Urinary bladder (tissue), 4 donors: ENCODE data around the gene PAPPA2. TPM values are rescaled to one million over a fixed set of nuclear protein-coding genes. Genes with fewer than 3 reads are reported as not detected.
"Not testable (repeated sequence)": the region's sequence is repeated elsewhere in the genome, so short reads cannot be mapped to it uniquely, and the experiment has no call there.

ENCODE experiments used
- DNase-seq: peaks from one replicate; pipeline ENCODE4 v3.0.0-alpha.2; 2015; ENCODE audit errors: extremely low spot score
- H3K27ac ChIP-seq: one replicate; pipeline ENCODE4 v1.5.1; 2013; ENCODE audit warnings: low read depth, mild to moderate bottlenecking, moderate library complexity
- H3K36me3 ChIP-seq: one replicate; pipeline ENCODE4 v1.6.1; 2013; ENCODE audit warnings: mild to moderate bottlenecking, moderate library complexity; ENCODE audit not compliant: insufficient read depth
- H3K4me1 ChIP-seq: one replicate; pipeline ENCODE4 v1.6.1; 2013; ENCODE audit warnings: mild to moderate bottlenecking, moderate library complexity; ENCODE audit not compliant: insufficient read depth
- H3K4me3 ChIP-seq: one replicate; pipeline ENCODE4 v1.5.1; 2013; ENCODE audit warnings: low read depth, low read length
- WGBS: extraction: QIAGEN DNeasy Blood & Tissue Kit; methylation state at CpG from one replicate; pipeline ENCODE4 v1.1.7; 2013; 5-methylcytosine and 5-hydroxymethylcytosine counted together
- polyA plus RNA-seq: library from polyadenylated mRNA; stranded (reverse); fragments of 200-250 nt; gene quantifications from one replicate; pipeline ENCODE4 v1.2.3, GENCODE V29; 2013
- total RNA-seq: library from RNA; depleted of rRNA; stranded (reverse); fragments of >200 nt; gene quantifications from one replicate; pipeline ENCODE4 v1.2.3, GENCODE V29; 2014
- donor health status: healthy with polysubstance abuse.
- donor health status: healthy.

The PAPPA2 gene, protein sequence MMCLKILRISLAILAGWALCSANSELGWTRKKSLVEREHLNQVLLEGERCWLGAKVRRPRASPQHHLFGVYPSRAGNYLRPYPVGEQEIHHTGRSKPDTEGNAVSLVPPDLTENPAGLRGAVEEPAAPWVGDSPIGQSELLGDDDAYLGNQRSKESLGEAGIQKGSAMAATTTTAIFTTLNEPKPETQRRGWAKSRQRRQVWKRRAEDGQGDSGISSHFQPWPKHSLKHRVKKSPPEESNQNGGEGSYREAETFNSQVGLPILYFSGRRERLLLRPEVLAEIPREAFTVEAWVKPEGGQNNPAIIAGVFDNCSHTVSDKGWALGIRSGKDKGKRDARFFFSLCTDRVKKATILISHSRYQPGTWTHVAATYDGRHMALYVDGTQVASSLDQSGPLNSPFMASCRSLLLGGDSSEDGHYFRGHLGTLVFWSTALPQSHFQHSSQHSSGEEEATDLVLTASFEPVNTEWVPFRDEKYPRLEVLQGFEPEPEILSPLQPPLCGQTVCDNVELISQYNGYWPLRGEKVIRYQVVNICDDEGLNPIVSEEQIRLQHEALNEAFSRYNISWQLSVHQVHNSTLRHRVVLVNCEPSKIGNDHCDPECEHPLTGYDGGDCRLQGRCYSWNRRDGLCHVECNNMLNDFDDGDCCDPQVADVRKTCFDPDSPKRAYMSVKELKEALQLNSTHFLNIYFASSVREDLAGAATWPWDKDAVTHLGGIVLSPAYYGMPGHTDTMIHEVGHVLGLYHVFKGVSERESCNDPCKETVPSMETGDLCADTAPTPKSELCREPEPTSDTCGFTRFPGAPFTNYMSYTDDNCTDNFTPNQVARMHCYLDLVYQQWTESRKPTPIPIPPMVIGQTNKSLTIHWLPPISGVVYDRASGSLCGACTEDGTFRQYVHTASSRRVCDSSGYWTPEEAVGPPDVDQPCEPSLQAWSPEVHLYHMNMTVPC (N-terminal part only)
- 4.6 TPM for total RNA-seq
- 0.54 TPM for polyA plus RNA-seq

DNA sequence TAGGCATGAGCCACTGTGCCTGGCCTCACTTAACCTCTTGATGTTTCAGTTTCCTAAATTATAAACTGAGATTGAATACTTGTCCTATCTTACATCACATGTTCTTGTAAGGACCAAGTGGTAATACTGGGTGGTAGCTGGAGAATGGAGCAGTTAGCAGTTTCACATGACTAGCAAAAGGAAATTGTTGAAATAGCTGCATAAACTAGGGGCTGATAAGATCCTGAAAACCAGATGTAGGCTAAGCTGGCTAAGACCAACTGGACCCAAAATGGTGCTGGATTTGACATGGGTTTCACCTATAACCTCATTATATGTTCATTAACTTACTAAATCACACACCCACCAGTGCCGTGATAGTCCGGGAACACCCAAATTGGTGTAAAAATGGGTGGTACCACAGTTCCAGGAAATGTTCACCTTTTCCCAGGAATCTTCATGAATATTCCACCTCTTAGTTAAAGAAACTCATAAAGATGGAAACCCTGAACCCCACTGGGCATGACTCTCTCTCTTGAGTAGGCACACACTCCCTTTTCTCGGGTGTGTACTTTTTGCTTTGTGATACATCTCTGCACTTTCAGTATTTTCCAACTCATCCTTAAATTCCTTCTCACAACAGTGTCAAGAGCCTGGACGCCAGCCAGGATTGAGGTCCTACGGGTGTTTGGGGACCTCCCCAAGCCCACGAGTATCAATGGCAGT, at the start of gene PAPPA2:
Gene PAPPA2 (plus strand): TSS at position 502 of the 705 bp plus-strand sequence. CDS start 93,148 bp downstream, outside the sequence.
- no peak for DNase-seq
- Histone ChIP-seq H3K36me3 (no peaks in the 10 kb centered on the region), H3K27ac (no peak within 1 kb of the TSS), H3K4me1 (no peaks in the 10 kb centered on the region), H3K4me3 (no peak within 1 kb of the TSS)
- WGBS, result 69% methylated on average over 6 of the region's 6 CpGs

DNA sequence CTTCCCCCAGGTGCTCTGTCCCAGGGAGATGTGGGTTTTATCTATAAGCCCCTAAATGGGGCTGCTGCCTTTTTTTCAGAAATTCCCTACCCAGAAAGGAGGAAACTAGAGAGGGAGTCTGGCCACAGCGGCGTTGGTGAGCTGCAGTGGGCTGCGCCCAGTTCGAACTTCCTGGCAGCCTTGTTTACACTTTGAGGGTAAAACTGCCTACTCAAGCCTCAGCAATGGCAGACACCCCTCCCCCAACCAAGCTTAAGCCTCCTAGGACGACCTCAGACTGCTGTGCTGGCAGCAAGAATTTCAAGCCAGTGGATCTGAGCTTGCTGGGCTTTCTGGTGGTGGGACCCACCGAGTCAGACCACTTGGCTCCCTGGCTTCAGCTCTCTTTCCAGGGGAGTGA, 46.2 kb upstream of the PAPPA2 start:
- WGBS, result 42% methylated on average over 6 of the region's 6 CpGs
- DNase-seq, result no peak
- no peak overlapping the region for H3K4me3 ChIP-seq
- no peaks in the 10 kb centered on the region for H3K36me3 ChIP-seq
- no peak overlapping the region for H3K27ac ChIP-seq
- H3K4me1 ChIP-seq, result no peaks in the 10 kb centered on the region

DNA sequence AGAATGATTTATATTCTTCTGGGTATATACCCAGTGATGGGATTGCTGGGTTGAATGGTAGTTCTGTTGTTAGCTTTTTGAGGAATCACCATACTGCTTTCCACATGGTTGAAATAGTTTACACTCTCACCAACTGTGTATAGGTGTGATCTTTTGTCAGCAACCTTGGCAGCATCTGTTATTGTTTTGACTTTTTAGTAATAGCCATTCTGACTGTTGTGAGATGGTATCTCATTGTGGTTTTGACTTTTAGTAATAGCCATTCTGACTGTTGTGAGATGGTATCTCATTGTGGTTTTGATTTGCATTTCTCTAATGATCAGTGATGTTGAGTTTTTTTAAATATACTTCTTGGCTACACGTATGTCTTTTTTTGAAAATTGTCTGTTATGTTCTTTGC, 43.4 kb upstream of the PAPPA2 start:
- WGBS, result 70% methylated on average over 1 of the region's 1 CpG
- H3K27ac ChIP-seq, H3K4me1 ChIP-seq, DNase-seq, H3K36me3 ChIP-seq, H3K4me3 ChIP-seq: not testable (repeated sequence)

DNA sequence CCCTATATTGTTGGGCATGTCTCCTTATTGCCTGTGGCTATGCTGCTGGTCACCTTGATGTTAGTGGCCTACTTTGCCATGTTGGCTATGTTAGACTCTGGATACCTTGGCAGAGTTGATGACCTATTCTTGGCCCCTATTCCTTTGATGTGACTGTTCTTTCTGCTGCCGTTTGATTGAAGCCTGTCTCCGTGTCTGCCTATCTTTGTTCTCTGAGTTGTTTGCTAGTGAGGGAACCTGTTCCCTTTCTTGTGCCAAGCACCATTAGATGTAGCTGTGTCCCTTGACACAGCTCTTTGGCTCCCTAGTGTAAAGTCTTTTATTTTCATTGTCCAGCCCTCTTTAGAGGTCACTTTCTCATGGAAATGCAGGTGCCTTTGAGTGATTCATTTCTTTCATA, 28.7 kb upstream of the PAPPA2 start:
- Histone ChIP-seq H3K4me1 (no peaks in the 10 kb centered on the region), H3K36me3 (no peaks in the 10 kb centered on the region), H3K4me3 (no peak overlapping the region), H3K27ac (no peak overlapping the region)
- 75% methylated on average over 2 of the region's 2 CpGs for WGBS
- no peak for DNase-seq

DNA sequence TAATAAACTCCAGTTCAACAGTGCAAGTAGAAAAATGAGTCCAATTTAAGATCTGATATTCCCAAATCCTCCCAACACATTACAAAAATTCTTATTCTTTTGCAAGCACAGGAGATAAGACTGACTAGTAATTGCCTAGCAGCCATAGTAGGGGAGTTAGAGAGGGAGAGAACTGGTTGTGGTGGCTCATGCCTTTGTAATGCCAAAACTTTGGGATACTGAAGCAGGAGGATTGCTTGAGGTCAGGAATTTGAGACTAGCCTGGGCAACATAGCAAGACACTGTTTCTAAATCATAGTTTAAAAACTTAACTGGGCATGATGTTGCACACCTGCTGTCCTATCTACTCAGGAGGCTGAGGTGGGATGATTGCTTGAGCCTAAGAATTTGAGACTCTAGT, 26.7 kb upstream of the PAPPA2 start:
- Histone ChIP-seq H3K36me3 (no peaks in the 10 kb centered on the region), H3K4me1 (no peaks in the 10 kb centered on the region), H3K4me3 (no peak overlapping the region), H3K27ac (no peak overlapping the region)
- no peak for DNase-seq

DNA sequence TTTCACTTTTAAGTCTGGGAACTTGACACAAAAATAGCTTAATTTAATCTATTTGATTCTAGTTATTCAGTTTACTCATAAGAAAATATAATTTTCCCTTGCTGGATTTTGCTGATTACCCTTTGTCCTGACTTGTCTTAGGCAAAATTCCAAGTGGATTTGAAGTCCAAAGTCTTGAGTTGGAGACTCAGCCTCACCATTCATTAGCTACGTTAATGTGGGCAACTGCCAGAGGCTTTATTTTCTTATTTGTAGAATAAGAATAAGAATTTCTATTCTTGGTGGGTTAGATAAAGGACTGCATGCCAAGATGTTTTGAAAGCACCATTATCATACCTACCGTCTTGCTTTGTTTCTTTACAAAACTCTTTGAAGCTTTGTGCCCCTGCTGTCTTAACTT, 22.8 kb upstream of the PAPPA2 start:
- H3K4me1 ChIP-seq, result no peaks in the 10 kb centered on the region
- H3K36me3 ChIP-seq, result no peaks in the 10 kb centered on the region
- 73% methylated on average over 2 of the region's 2 CpGs for WGBS
- no peak for DNase-seq
- H3K27ac ChIP-seq, result no peak overlapping the region
- no peak overlapping the region for H3K4me3 ChIP-seq

DNA sequence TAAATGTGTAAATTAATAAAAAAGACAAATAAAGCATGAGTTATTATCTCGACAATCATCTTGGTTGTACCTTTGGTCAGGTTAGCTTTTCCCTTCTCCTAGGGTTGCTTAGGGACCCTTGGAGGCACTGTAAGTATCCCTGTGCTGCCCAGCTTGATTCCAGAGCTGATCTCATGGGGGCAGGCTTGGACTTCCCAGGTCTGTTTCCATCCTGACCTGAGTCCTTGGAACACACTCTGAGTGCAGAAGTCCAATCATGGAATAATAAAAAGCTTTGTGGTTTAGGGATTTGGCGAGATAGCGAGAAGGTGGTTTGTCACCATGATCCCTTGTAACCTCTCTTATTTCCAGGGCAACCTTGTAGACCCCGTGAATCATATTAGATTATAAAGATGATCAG, 18.7 kb upstream of the PAPPA2 start:
- DNase-seq, result no peak
- 75% methylated on average over 4 of the region's 4 CpGs for WGBS

DNA sequence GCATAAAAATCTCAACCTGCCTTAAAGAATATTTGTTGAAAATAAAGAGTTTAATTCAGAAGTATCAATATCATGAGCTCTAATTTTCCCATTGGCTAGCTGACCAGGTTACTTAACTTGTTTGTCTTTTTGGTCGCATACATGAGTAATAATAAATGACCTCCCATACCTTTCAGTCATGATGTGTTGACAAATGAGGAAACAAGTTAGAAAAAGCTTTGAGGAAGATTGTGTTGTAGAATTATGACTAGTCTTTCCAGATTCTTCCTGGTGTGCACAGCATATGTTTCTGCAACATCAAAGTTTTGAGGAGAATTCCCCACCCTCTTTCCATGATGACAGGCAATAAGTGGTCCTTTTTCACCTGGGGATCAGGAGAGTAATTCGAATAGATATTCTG, 17.6 kb upstream of the PAPPA2 start:
- H3K27ac ChIP-seq, result no peak overlapping the region
- no peak overlapping the region for H3K4me3 ChIP-seq

More for the DNA sequence above, 18.7 kb upstream of the PAPPA2 start:
- H3K4me1 ChIP-seq, result no peaks in the 10 kb centered on the region
- no peak overlapping the region for H3K4me3 ChIP-seq
- H3K27ac ChIP-seq, result no peak overlapping the region
- no peaks in the 10 kb centered on the region for H3K36me3 ChIP-seq

DNA sequence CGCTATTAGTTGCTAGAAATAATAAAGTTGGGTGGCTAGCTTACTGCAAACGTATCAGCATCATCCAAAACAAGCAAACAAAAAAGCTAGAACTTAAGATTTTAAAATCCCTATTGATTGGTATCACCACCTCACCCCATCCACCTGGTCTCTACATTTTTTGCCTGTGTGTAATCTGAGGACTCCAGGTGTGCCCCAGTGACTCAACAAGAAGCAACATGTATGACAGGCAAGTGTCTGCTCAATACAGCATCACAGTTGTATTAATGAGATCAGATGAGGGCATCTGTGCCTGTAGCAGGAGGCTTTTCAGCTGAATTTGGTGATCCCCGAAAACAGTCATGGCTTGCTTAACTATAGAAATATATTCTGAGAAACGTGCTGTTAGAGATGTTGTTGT, 14.6 kb upstream of the PAPPA2 start:
- Histone ChIP-seq H3K27ac (no peak overlapping the region), H3K4me3 (no peak overlapping the region), H3K4me1 (no peaks in the 10 kb centered on the region), H3K36me3 (no peaks in the 10 kb centered on the region)
- DNase-seq, result no peak
- WGBS, result 65% methylated on average over 4 of the region's 4 CpGs

More for the DNA sequence above, 17.6 kb upstream of the PAPPA2 start:
- Histone ChIP-seq H3K36me3 (no peaks in the 10 kb centered on the region), H3K4me1 (no peaks in the 10 kb centered on the region)
- DNase-seq, result no peak
- 72% methylated on average over 2 of the region's 2 CpGs for WGBS

DNA sequence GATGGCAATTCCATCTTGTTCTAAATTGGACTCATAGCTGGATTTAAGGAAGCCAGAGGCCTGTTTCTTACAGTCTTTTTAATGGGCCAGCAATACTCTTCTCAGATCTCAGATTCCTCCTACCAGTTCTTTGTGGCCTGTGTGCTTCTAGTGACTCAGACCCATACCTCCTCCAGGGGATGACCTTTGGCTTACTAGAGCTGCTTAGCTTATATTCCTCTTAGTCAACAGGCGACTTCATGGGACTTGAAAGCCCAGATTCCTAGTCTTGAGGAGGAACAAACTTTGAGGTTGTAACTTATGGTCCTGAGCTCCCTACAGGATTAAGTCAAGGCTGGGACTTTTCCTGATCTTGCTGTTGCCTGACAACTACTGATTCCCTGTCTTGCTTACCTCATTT, 12.4 kb upstream of the PAPPA2 start:
- no peak for DNase-seq
- no peak overlapping the region for H3K4me3 ChIP-seq
- 46% methylated on average over 1 of the region's 1 CpG for WGBS
- no peak overlapping the region for H3K27ac ChIP-seq
- H3K36me3 ChIP-seq, result no peaks in the 10 kb centered on the region
- no peaks in the 10 kb centered on the region for H3K4me1 ChIP-seq

DNA sequence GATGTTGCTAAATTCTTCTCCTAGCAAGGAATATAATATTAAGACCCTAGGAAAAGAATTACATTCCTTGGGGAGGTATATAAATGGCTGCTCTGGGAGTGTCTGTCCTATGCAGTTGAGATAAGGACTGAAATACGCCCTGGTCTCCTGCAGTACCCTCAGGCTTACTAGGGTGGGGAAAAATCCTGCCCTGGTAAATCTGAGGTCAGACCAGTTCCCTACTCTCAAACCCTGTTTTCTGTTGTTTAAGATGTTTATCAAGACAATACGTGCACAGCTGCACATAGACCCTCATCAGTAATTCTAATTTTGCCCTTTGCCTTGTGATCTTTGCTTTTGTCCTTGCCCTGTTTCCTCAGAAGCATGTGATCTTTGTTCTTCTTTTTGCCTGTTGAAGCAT, 11.2 kb upstream of the PAPPA2 start:
- DNase-seq, H3K27ac ChIP-seq, H3K4me3 ChIP-seq, H3K4me1 ChIP-seq, H3K36me3 ChIP-seq: not testable (repeated sequence)
- 85% methylated on average over 2 of the region's 2 CpGs for WGBS

DNA sequence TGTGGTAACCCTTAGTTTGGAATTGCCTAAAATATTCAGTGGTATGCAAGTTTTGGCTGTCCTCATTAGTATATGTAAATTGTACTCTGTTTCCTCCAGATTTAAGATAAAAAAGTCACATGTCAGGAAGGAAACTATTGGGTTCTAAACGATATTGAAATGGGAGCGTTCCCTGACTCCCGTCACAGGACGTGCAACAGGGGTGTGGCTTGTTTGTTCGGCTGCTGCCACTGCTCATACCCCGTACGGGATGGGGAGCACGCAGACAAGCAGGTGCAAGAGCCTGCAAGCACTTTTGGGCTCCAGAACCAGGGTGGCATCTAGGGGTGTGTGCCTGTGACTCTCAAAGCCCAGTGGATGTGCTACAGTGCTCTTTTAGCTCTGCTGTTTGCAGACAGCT, 6.2 kb upstream of the PAPPA2 start:
- Histone ChIP-seq H3K4me1 (no peaks in the 10 kb centered on the region), H3K4me3 (no peak overlapping the region), H3K27ac (no peak overlapping the region), H3K36me3 (no peaks in the 10 kb centered on the region)
- WGBS, result 74% methylated on average over 8 of the region's 8 CpGs
- DNase-seq, result no peak

DNA sequence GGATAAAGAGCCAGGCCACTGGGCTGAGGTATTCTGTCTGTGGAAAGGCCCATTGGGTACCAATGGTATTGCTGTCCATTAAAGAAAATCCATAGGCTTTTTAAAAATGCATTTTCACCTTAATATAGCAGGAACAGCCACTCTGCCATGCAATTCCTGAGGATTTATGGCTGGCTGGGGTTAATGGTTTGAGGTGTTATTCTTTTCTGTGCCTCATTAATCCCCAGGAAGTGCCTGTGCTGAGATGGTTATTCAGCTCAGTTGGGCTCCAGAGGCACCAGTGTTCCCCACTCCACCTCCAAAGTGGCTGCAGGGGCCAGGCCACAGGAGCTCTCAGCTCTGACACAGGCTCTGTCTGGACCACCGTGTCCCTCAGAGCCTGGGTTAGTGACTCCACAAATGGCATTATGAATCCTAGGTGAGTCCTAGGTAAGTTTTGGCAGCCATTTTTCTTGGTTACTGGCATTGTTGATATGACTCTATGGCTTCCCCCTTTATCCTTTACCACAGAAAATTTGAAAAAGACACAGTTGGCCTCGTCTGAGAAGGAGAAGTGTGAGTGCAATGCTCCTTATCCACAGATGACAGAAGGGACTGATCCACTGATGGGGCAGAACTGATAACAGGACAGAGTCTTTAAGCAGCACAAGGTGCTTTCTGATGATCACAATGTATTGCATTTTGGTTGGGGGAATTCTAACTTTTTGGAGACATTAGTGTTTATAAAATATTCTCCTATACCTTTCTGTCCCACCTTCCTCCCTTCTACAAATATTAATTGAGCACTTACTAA, 2.2 kb upstream of the PAPPA2 start:
- DNase-seq, result no peak
- WGBS, result 38% methylated on average over 2 of the region's 2 CpGs
- H3K4me1 ChIP-seq, result no peaks in the 10 kb centered on the region
- no peak overlapping the region for H3K4me3 ChIP-seq
- no peaks in the 10 kb centered on the region for H3K36me3 ChIP-seq
- H3K27ac ChIP-seq, result no peak overlapping the region
